Neural crest cell (in vitro differentiated cells): ENCODE results near the gene BEND5. TPM values are rescaled to one million over a fixed set of nuclear protein-coding genes. Genes with fewer than 3 reads are reported as not detected.

Experiments
- DNase-seq: peaks from one replicate; pipeline ENCODE4 v3.0.0; 2021; ENCODE audit warnings: low read depth, mixed read lengths, low spot score
- H3K27ac Mint-ChIP-seq: one replicate; pipeline ENCODE4 v1.8.0; 2021; ENCODE audit warnings: mild to moderate bottlenecking, mixed read lengths; ENCODE audit not compliant: unreplicated experiment
- H3K27me3 Mint-ChIP-seq: 2 replicates; pipeline ENCODE4 v1.8.0; 2021; ENCODE audit warnings: low read depth, mild to moderate bottlenecking, mixed read lengths
- H3K36me3 Mint-ChIP-seq: 2 replicates; pipeline ENCODE4 v1.8.0; 2021; ENCODE audit warnings: low read depth, mild to moderate bottlenecking, mixed read lengths
- H3K4me1 Mint-ChIP-seq: 2 replicates; pipeline ENCODE4 v1.8.0; 2021; ENCODE audit warnings: mixed read lengths
- H3K4me3 Mint-ChIP-seq: one replicate; pipeline ENCODE4 v1.8.0; 2021; ENCODE audit warnings: mild to moderate bottlenecking, mixed read lengths
- H3K9me3 Mint-ChIP-seq: 2 replicates; pipeline ENCODE4 v1.8.0; 2021; ENCODE audit warnings: mixed read lengths
- CTCF ChIP-seq: fragments of 200-600 bp; sonication (generic); conservative IDR thresholded peaks from 2 replicates; pipeline ENCODE4 v1.5.0; 2021; ENCODE audit warnings: antibody characterized with exemption, mild to moderate bottlenecking
- total RNA-seq: library from RNA; stranded (reverse); gene quantifications from 2 replicates; pipeline ENCODE4 v1.2.1, GENCODE V29; 2021

The BEND5 gene
- total RNA-seq, 1 donor from 2014 or later = 18.0 TPM

- H3K4me3 Mint-ChIP-seq = no peak overlapping the region
- no peak overlapping the region for H3K27ac Mint-ChIP-seq
- H3K36me3 Mint-ChIP-seq = no peaks in the 10 kb centered on the region
- H3K27me3 Mint-ChIP-seq = peaks cover 6% of the 10 kb centered on the region
- H3K9me3 Mint-ChIP-seq = no peaks in the 10 kb centered on the region
- TF ChIP-seq CTCF = no peak
- H3K4me1 Mint-ChIP-seq = peaks cover 15% of the 10 kb centered on the region
- no peak for DNase-seq
Measured at GRCh38 chr1:48679859-48680258, 96.8 kb downstream of the BEND5 start.

- no peak for DNase-seq
- Mint-ChIP-seq H3K4me1 (peaks cover 9% of the 10 kb centered on the region), H3K4me3 (no peak overlapping the region), H3K27ac (no peak overlapping the region), H3K36me3 (no peaks in the 10 kb centered on the region), H3K9me3 (no peaks in the 10 kb centered on the region), H3K27me3 (peaks cover 11% of the 10 kb centered on the region)
- no peak for TF ChIP-seq CTCF
Measured at GRCh38 chr1:48678710-48679505, 97.8 kb downstream of the BEND5 start.
